Mesenchymal stem cell (in vitro differentiated cells and primary cell): ENCODE results near the gene SDF4.

Experiments used
- DNase-seq: peaks from one replicate; pipeline ENCODE4 v3.0.0-alpha.2; 2013
- H2AFZ ChIP-seq: one replicate; pipeline ENCODE4 v1.6.1; 2013; ENCODE audit warnings: low read depth, mild to moderate bottlenecking, control low read depth, inconsistent platforms, low read length, moderate library complexity
- H2AK5ac ChIP-seq: 2 replicates; pipeline ENCODE4 v1.6.1; 2013; ENCODE audit warnings: low read length, moderate library complexity, mild to moderate bottlenecking, inconsistent platforms; ENCODE audit not compliant: severe bottlenecking
- H2BK120ac ChIP-seq: one replicate; pipeline ENCODE4 v1.6.1; 2013; ENCODE audit warnings: low read depth, mild to moderate bottlenecking, inconsistent platforms, low read length, moderate library complexity
- H2BK12ac ChIP-seq, 2 experiments: one replicate each; pipeline ENCODE4 v1.6.1; 2013; ENCODE audit warnings: inconsistent platforms in 2 of 2, low read length in 2 of 2, mild to moderate bottlenecking in 2 of 2, moderate library complexity in 2 of 2, control low read depth in 1 of 2
- H2BK15ac ChIP-seq: one replicate; pipeline ENCODE4 v1.6.1; 2013; ENCODE audit warnings: mild to moderate bottlenecking, low read depth, inconsistent platforms; ENCODE audit not compliant: poor library complexity, severe bottlenecking
- H2BK5ac ChIP-seq: 2 replicates; pipeline ENCODE4 v1.6.1; 2013; ENCODE audit warnings: low read depth, mild to moderate bottlenecking, low read length, control low read depth, inconsistent platforms; ENCODE audit not compliant: poor library complexity, severe bottlenecking
- H3K14ac ChIP-seq, 2 experiments: one replicate each; pipeline ENCODE4 v1.6.1; 2013; ENCODE audit warnings: inconsistent platforms in 2 of 2, low read length in 2 of 2, control low read depth in 1 of 2, mild to moderate bottlenecking in 1 of 2, moderate library complexity in 1 of 2
- H3K18ac ChIP-seq, 2 experiments: one replicate each; pipeline ENCODE4 v1.6.1; 2013; ENCODE audit warnings: inconsistent platforms in 2 of 2, low read length in 2 of 2, control low read depth in 1 of 2, low read depth in 1 of 2, mild to moderate bottlenecking in 1 of 2
- H3K23ac ChIP-seq, 2 experiments: one replicate each; pipeline ENCODE4 v1.6.1; 2013; ENCODE audit warnings: inconsistent platforms in 2 of 2, low read length in 2 of 2, mild to moderate bottlenecking in 2 of 2, moderate library complexity in 2 of 2, control low read depth in 1 of 2
- H3K27ac ChIP-seq: 2 replicates; pipeline ENCODE4 v1.5.1; 2013; ENCODE audit warnings: mild to moderate bottlenecking, moderate library complexity, low read length, control low read depth, inconsistent platforms; ENCODE audit not compliant: poor library complexity, severe bottlenecking
- H3K27me3 ChIP-seq, 2 experiments: 2 replicates each; pipeline versions ENCODE4 v1.6.1 to v1.7.0; 2013; ENCODE audit warnings: low read length in 2 of 2, mild to moderate bottlenecking in 2 of 2, moderate library complexity in 2 of 2, control low read depth in 1 of 2, inconsistent platforms in 1 of 2; ENCODE audit not compliant: control insufficient read depth in 1 of 2, insufficient read depth in 1 of 2
- H3K36me3 ChIP-seq, 2 experiments: 2 replicates each; pipeline versions ENCODE4 v1.6.1 to v1.7.0; 2013; ENCODE audit warnings: low read length in 2 of 2, control low read depth in 1 of 2, inconsistent platforms in 1 of 2, low read depth in 1 of 2, mild to moderate bottlenecking in 1 of 2; ENCODE audit not compliant: insufficient read depth in 2 of 2, control insufficient read depth in 1 of 2
- H3K4ac ChIP-seq, 2 experiments: one replicate each; pipeline ENCODE4 v1.6.1; 2013; ENCODE audit warnings: inconsistent platforms in 2 of 2, low read length in 2 of 2, mild to moderate bottlenecking in 2 of 2, moderate library complexity in 2 of 2, control low read depth in 1 of 2, low read depth in 1 of 2
- H3K4me1 ChIP-seq: 2 replicates; pipeline ENCODE4 v1.6.1; 2013; ENCODE audit warnings: low read depth, low read length, control low read depth; ENCODE audit not compliant: control insufficient read depth, insufficient read depth
- H3K4me2 ChIP-seq: 2 replicates; pipeline ENCODE4 v1.6.1; 2013; ENCODE audit warnings: low read length, mild to moderate bottlenecking, inconsistent platforms; ENCODE audit not compliant: poor library complexity, severe bottlenecking
- H3K4me3 ChIP-seq, 2 experiments: 2 replicates each; pipeline versions ENCODE4 v1.5.1 to v1.7.0; 2013; ENCODE audit warnings: low read length in 2 of 2, mild to moderate bottlenecking in 2 of 2, control low read depth in 1 of 2, low read depth in 1 of 2; ENCODE audit not compliant: insufficient read depth in 1 of 2
- H3K79me1 ChIP-seq: replicated peaks from 2 replicates; pipeline ENCODE4 v1.6.1; 2013; ENCODE audit warnings: mild to moderate bottlenecking, control low read depth, low read length, inconsistent platforms; ENCODE audit not compliant: poor library complexity, severe bottlenecking
- H3K9ac ChIP-seq: 2 replicates; pipeline ENCODE4 v1.7.0; 2013; ENCODE audit warnings: mild to moderate bottlenecking, low read length, moderate library complexity
- H3K9me3 ChIP-seq: 2 replicates; pipeline ENCODE4 v1.7.0; 2013; ENCODE audit warnings: mild to moderate bottlenecking, low read length; ENCODE audit not compliant: control insufficient read depth
- H4K8ac ChIP-seq: one replicate; pipeline ENCODE4 v1.6.1; 2013; ENCODE audit warnings: inconsistent platforms, mild to moderate bottlenecking, low read length, moderate library complexity
- H4K91ac ChIP-seq: one replicate; pipeline ENCODE4 v1.6.1; 2013; ENCODE audit warnings: mild to moderate bottlenecking, low read length, inconsistent platforms
- WGBS: methylation state at CpG from one replicate; pipeline ENCODE4 v1.1.7; 2013; ENCODE audit warnings: mixed read lengths; 5-methylcytosine and 5-hydroxymethylcytosine counted together

Gene SDF4

DNA sequence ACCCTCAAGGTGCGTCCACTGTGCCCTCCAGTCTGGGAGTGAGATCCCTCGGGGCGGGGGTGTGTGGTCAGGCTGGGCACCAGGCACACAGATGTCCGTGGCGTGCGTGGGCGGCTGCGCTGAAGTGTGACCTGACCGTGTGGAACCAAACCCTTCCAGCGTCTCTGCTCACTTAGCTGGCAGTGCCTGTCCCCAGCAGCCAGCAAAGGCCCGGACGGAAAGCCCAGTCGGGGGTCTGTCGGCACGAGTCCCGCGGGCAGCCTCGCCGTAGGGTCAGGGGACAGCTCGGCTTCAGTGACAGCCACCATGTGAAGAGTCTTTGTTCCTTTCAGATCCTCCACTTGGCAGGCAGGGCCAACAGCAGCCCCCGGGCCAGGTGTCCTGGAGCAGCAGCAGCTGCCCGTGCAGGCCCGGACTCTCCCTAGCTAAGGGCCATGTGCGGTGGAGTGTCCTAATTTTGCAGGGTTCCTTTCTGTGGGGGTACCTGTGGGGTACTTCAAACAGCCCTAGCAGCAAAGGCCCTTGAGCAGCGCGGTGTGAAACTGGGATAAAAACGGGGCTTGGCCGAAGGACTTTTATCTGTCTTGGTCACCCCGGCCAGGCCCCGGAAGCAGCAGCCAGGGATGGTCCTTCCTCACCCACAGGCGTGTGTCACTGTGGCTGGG, 46.6 kb downstream of the SDF4 start:
- WGBS = 92% methylated on average over 31 of the region's 31 CpGs
- Histone ChIP-seq H3K4ac (no peak overlapping the region), H4K91ac (no peak overlapping the region), H2BK120ac (no peak overlapping the region), H3K4me1 (peaks cover 17% of the 10 kb centered on the region), H2BK15ac (no peak overlapping the region), H3K9ac (no peak overlapping the region), H3K79me1 (no peaks in the 10 kb centered on the region), H3K9me3 (no peaks in the 10 kb centered on the region), H3K27ac (no peak overlapping the region), H3K14ac (no peak overlapping the region), H3K36me3 (no peaks in the 10 kb centered on the region), H2BK5ac (no peak overlapping the region), H3K18ac (no peak overlapping the region), H3K4me2 (no peak overlapping the region), H3K4me3 (no peak overlapping the region), H4K8ac (no peak overlapping the region), H2AK5ac (no peak overlapping the region), H3K23ac (no peak overlapping the region), H3K27me3 (peaks cover 0 to 46% of the 10 kb centered on the region in 2 experiments), H2BK12ac (peak overlapping the region in 1 of 2 experiments; percentile 3), H2AFZ (no peak overlapping the region)
- no peak for DNase-seq

DNA sequence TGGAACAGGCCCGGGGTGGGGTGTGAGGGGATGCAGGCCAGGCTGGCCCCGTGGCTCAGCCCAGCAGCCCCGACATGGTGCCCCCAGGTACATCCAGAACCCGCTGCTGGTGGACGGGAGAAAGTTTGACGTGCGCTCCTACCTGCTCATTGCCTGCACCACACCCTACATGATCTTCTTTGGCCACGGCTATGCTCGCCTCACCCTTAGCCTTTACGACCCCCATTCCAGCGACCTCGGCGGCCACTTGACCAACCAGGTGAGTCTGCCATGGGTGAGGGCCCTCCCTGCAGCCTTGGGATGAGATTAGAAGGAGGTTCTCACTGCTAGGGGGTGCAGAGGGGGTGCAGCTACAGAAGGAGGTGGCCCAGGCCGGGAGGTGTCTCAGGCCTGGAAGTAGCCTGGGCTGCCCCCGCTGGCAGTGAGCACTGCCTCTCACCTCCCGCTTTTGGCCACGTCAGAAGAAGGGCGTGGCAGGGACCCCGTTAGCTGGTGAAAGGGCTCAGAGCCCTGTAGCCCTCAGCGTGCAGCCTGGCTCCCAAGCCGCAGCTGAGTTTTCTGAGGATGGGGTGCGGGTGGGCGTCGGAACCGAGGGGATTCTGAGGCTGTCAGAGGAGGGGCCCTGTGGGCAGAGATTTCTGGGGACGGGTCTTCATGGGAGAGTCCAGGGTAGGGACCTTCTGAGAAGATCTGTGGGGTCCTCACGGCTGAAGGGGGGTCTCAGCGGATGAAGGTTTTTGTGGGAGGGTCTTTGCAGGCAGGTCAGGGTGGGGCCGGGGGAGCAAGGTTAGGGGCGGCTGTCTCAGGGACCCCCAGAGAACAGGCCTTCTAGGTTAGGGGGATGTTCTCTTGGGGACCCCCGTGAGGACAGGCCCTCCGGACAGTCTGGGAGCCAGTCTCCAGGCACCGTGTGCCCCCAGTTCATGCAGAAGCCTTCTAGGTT, 47.7 kb downstream of the SDF4 start:
- no peak for DNase-seq
- 92% methylated on average over 30 of the region's 33 CpGs for WGBS
- no peak overlapping the region for H2AFZ ChIP-seq
- H3K9me3 ChIP-seq = no peaks in the 10 kb centered on the region
- no peak overlapping the region for H2BK120ac ChIP-seq
- H3K27ac ChIP-seq = no peak overlapping the region
- H3K14ac ChIP-seq = no peak overlapping the region
- H2BK12ac ChIP-seq = no peak overlapping the region
- no peak overlapping the region for H3K4ac ChIP-seq
- no peak overlapping the region for H2BK15ac ChIP-seq
- H3K4me2 ChIP-seq = no peak overlapping the region
- H2AK5ac ChIP-seq = no peak overlapping the region
- H3K18ac ChIP-seq = no peak overlapping the region
- H3K79me1 ChIP-seq = no peaks in the 10 kb centered on the region
- H4K91ac ChIP-seq = no peak overlapping the region
- H3K4me3 ChIP-seq = no peak overlapping the region
- H3K4me1 ChIP-seq = peaks cover 27% of the 10 kb centered on the region
- no peak overlapping the region for H2BK5ac ChIP-seq
- H3K27me3 ChIP-seq = peaks cover 0 to 46% of the 10 kb centered on the region in 2 experiments
- H4K8ac ChIP-seq = no peak overlapping the region
- H3K9ac ChIP-seq = no peak overlapping the region
- no peak overlapping the region for H3K23ac ChIP-seq
- H3K36me3 ChIP-seq = no peaks in the 10 kb centered on the region

DNA sequence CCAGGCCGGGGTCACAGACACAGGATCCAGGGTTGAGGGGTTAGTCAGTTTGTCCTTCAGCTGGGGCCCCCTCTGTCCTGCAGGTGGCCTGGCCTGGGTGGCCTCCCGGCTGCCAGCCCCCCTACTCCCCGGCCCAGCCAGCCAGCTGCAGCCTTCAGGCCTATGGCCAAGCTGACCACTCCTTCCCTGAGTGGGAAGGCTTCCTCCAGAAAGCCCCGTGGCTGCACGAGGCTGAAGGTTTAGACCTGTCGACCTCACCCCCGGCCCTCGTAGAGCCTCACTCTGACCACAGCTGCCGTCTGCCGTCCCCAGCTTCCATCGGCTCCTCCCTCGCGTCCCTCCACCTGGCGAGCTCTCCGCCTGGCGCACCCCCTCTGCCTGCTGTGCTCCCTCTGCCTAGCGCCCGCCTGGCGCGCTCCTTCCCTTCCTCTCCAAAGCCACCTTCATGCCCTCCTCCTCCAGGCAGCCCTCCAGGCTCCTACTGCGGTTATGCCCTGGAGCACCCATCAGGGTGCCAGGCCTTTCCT, 48.5 kb downstream of the SDF4 start:
- Histone ChIP-seq H2BK120ac (no peak overlapping the region), H3K14ac (no peak overlapping the region), H3K4me3 (no peak overlapping the region), H3K23ac (no peak overlapping the region), H3K36me3 (peaks cover 0 to 4% of the 10 kb centered on the region in 2 experiments), H2BK12ac (no peak overlapping the region), H3K18ac (no peak overlapping the region), H4K91ac (no peak overlapping the region), H2BK15ac (no peak overlapping the region), H3K79me1 (no peaks in the 10 kb centered on the region), H3K4ac (no peak overlapping the region), H3K4me1 (peaks cover 33% of the 10 kb centered on the region), H2AFZ (no peak overlapping the region), H3K4me2 (no peak overlapping the region), H2BK5ac (no peak overlapping the region), H3K27ac (no peak overlapping the region), H4K8ac (no peak overlapping the region), H2AK5ac (no peak overlapping the region), H3K27me3 (peaks cover 0 to 48% of the 10 kb centered on the region in 2 experiments), H3K9me3 (no peaks in the 10 kb centered on the region), H3K9ac (no peak overlapping the region)
- 85% methylated on average over 21 of the region's 21 CpGs for WGBS
- DNase-seq = no peak
